ENCODE data around the gene GSK3A. TPM values are rescaled to one million over a fixed set of nuclear protein-coding genes. Genes with fewer than 3 reads are reported as not detected.

GSK3A gene
- total and polyA plus RNA-seq, 2 donors (not counting 1 experiment from before 2014, with no cell fraction given), result 38.5 to 42.0 TPM

DNA sequence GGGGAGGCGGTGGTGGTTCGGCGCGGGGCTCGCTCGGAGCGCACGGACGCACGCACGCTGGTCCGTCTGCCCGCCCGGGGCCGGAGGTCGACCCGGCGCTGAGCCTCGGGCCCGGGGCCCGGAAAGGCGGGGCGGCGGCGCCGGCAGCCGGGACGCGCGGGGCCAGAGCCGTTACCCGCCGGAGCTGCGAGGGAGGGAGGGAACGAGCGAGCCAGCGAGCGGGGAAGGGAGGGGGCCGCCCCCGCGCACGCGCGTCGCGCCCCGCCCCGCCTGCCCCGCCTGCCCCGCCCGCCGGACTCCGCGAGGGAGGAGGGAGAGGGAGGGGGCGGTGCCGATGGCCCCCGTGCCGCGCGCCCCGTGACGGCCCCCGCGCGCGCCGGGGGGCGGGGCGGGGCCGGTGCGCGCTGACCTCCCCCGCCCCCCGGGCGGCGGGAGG lies 41.7 kb upstream of the GSK3A start:
- Histone ChIP-seq H3K27me3 (replicated peaks in 1 of 4; ENCODE audit: control extremely low read depth in 1 of 4, control insufficient read depth in 3 of 4, insufficient read depth in 4 of 4, low read length in 3 of 4) (no peaks in the 10 kb centered on the region), H2AFZ (ENCODE audit: insufficient read depth, low read depth, low read length, poor library complexity, severe bottlenecking) (no peak overlapping the region), H3K27ac (ENCODE audit: low read length in 2 of 2) (peak overlapping the region in 1 of 2 donors; percentile 27), H3K4me1 (ENCODE audit: control insufficient read depth in 2 of 2, insufficient read depth in 2 of 2, low read length in 2 of 2) (peaks cover 48 to 58% of the 10 kb centered on the region in 2 donors), H3K79me2 (ENCODE audit: control insufficient read depth, insufficient read depth, low read length) (peaks cover 23% of the 10 kb centered on the region), H3K4me3 (ENCODE audit: control extremely low read depth in 1 of 5, extremely low read depth in 1 of 5, insufficient read depth in 1 of 5, low read depth in 2 of 5, low read length in 4 of 5) (peak overlapping the region in 3 of 5 experiments; percentile 20 to 68 (median 43)), H3K9me3 (ENCODE audit: control extremely low read depth in 1 of 3, control insufficient read depth in 2 of 3, insufficient read depth in 1 of 3, low read length in 2 of 3) (no peaks in the 10 kb centered on the region), H3K36me3 (replicated peaks in 1 of 2; ENCODE audit: control extremely low read depth in 1 of 2, control insufficient read depth in 1 of 2, extremely low read depth in 1 of 2, insufficient read depth in 2 of 2, low read length in 1 of 2) (peaks cover 0 to 23% of the 10 kb centered on the region in 2 experiments), H4K20me1 (ENCODE audit: control insufficient read depth, insufficient read depth, low read length, poor library complexity, severe bottlenecking) (peaks cover 31% of the 10 kb centered on the region), H3K4me2 (replicated peaks; ENCODE audit: low read depth, low read length, poor library complexity, severe bottlenecking) (peak overlapping the region; percentile 48), H3K9ac (ENCODE audit: low read length) (no peak overlapping the region)
- TF ChIP-seq, protein P1, sequence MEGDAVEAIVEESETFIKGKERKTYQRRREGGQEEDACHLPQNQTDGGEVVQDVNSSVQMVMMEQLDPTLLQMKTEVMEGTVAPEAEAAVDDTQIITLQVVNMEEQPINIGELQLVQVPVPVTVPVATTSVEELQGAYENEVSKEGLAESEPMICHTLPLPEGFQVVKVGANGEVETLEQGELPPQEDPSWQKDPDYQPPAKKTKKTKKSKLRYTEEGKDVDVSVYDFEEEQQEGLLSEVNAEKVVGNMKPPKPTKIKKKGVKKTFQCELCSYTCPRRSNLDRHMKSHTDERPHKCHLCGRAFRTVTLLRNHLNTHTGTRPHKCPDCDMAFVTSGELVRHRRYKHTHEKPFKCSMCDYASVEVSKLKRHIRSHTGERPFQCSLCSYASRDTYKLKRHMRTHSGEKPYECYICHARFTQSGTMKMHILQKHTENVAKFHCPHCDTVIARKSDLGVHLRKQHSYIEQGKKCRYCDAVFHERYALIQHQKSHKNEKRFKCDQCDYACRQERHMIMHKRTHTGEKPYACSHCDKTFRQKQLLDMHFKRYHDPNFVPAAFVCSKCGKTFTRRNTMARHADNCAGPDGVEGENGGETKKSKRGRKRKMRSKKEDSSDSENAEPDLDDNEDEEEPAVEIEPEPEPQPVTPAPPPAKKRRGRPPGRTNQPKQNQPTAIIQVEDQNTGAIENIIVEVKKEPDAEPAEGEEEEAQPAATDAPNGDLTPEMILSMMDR (IDR thresholded peaks at IDR 0.05), result no peak
- no peak overlapping the region for H3K27ac Mint-ChIP-seq
- intact Hi-C loops (cut with micrococcal nuclease), result loop anchor here (1.0 to 5.0 kb wide), 2 partner anchors 41 to 82 kb away; partner anchors contain the start of gene MEGF8
- H3K27me3 Mint-ChIP-seq, result no peaks in the 10 kb centered on the region
- no peaks in the 10 kb centered on the region for H3K9me3 Mint-ChIP-seq (ENCODE audit: insufficient read depth)
- peaks cover 30% of the 10 kb centered on the region for H3K4me1 Mint-ChIP-seq
- ATAC-seq (ENCODE audit: low read depth) (peak; percentile 44), DNase-seq (peak; percentile 94)
- ChIA-PET CTCF (interaction anchor here (1.0 to 1.3 kb wide), 4 partner anchors 11 to 176 kb away, joined by 3 to 5 read pairs (median 4); partner anchors contain the start of gene GSK3A), POLR2A (interaction anchor here (0.5 to 5.5 kb wide), 7 partner anchors 14 to 1919 kb away, joined by 3 to 23 read pairs (median 7); partner anchors contain the start of genes CIC, GSK3A, PAFAH1B3 and PRR19)
- under 1% methylated on average over 68 of the region's 76 CpGs for WGBS (ENCODE audit: insufficient coverage)
- no peak overlapping the region for H3K4me3 Mint-ChIP-seq

DNA sequence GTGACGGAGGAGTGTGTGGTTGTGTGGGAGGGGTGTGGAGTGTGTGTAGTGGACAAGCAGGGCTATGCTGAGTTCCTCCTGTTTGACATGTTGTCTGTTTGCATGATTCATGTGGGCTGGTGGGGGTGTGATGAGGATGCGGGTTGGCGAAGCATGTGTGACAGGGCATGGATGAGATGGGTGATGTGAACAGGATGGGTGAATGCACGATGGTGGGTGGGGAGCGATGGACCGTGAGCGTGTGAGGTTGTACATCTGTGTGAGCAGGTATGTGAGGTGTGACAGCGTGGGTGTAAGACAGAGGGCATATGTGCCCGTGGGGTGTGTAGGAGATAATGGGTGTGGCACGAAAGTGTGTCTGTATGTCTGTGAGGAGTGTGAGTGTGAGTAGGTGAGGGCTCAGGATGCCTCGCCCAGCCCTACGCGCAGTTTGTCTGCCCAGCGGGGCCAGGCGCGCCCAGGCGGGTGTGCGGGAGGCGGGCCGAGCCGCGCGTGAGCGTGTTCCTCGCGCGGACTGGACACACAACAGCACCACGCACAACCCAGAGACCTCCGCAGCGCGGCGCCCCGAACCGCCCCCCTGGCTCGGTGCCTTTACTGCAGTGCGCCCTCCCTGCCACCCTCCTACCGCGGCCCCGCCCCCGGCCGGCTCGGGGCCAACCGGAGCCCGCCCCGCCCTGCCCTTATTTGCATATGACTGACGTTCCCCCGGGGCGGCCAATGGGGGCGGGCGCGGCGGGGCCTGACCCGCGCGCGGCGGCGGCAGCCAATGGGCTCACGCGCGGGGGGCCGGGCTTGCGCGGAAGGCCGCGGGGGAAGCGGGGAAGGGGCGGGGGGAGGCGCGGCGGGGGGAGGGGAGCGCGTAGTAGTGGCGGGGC lies 41.0 kb upstream of the GSK3A start:
- Histone ChIP-seq H4K20me1 (ENCODE audit: control insufficient read depth, insufficient read depth, low read length, poor library complexity, severe bottlenecking) (peaks cover 25% of the 10 kb centered on the region), H2AFZ (ENCODE audit: insufficient read depth, low read depth, low read length, poor library complexity, severe bottlenecking) (peak overlapping the region; percentile 50), H3K4me3 (ENCODE audit: control extremely low read depth in 1 of 5, extremely low read depth in 1 of 5, insufficient read depth in 1 of 5, low read depth in 2 of 5, low read length in 4 of 5) (peak overlapping the region; percentile 41 to 72 (median 65)), H3K27me3 (replicated peaks in 1 of 4; ENCODE audit: control extremely low read depth in 1 of 4, control insufficient read depth in 3 of 4, insufficient read depth in 4 of 4, low read length in 3 of 4) (no peaks in the 10 kb centered on the region), H3K79me2 (ENCODE audit: control insufficient read depth, insufficient read depth, low read length) (peaks cover 30% of the 10 kb centered on the region), H3K4me2 (replicated peaks; ENCODE audit: low read depth, low read length, poor library complexity, severe bottlenecking) (peak overlapping the region; percentile 96), H3K4me1 (ENCODE audit: control insufficient read depth in 2 of 2, insufficient read depth in 2 of 2, low read length in 2 of 2) (peaks cover 53 to 65% of the 10 kb centered on the region in 2 donors), H3K27ac (ENCODE audit: low read length in 2 of 2) (peak overlapping the region; percentile 91 to 96), H3K9ac (ENCODE audit: low read length) (peak overlapping the region; percentile 67), H3K36me3 (replicated peaks in 1 of 2; ENCODE audit: control extremely low read depth in 1 of 2, control insufficient read depth in 1 of 2, extremely low read depth in 1 of 2, insufficient read depth in 2 of 2, low read length in 1 of 2) (peaks cover 0 to 17% of the 10 kb centered on the region in 2 experiments), H3K9me3 (ENCODE audit: control extremely low read depth in 1 of 3, control insufficient read depth in 2 of 3, insufficient read depth in 1 of 3, low read length in 2 of 3) (no peaks in the 10 kb centered on the region)
- intact Hi-C loops (cut with micrococcal nuclease), result loop anchor here (1.0 to 5.0 kb wide), 8 partner anchors 15 to 154 kb away; partner anchors contain the start of genes MEGF8, PAFAH1B3, PRR19 and ZNF526
- ChIA-PET CTCF (interaction anchor here (1.2 to 1.4 kb wide), 4 partner anchors 10 to 40 kb away, joined by 3 to 4 read pairs (median 3); partner anchors contain the start of genes PAFAH1B3 and PRR19), POLR2A (interaction anchor here (0.5 to 5.5 kb wide), 8 partner anchors 13 to 1918 kb away, joined by 3 to 23 read pairs (median 10); partner anchors contain the start of genes CIC, GSK3A and PAFAH1B3)
- H3K9me3 Mint-ChIP-seq (ENCODE audit: insufficient read depth), result no peaks in the 10 kb centered on the region
- under 1% methylated on average over 49 of the region's 74 CpGs for WGBS (ENCODE audit: insufficient coverage)
- peak; percentile 64 for ATAC-seq (ENCODE audit: low read depth)
- no peaks in the 10 kb centered on the region for H3K27me3 Mint-ChIP-seq
- H3K4me1 Mint-ChIP-seq, result peaks cover 37% of the 10 kb centered on the region
- DNase-seq, result peak; percentile 98
- H3K4me3 Mint-ChIP-seq, result no peak overlapping the region
- H3K27ac Mint-ChIP-seq, result no peak overlapping the region
- TF ChIP-seq, protein P1 (IDR thresholded peaks at IDR 0.05), result no peak
- TF ChIP-seq EZH2 (IDR thresholded peaks at IDR 0.05; ENCODE audit: borderline replicate concordance, insufficient read depth, low read depth, low read length, poor library complexity, severe bottlenecking), result no peak
